Measurements from ENCODE around the gene CTNNBL1.
A peak's percentile ranks its signal among the peaks of the same experiment; 100 is the strongest.
"Not testable (repeated sequence)": the region's sequence is repeated elsewhere in the genome, so short reads cannot be mapped to it uniquely, and the experiment has no call there.

The CTNNBL1 gene, protein sequence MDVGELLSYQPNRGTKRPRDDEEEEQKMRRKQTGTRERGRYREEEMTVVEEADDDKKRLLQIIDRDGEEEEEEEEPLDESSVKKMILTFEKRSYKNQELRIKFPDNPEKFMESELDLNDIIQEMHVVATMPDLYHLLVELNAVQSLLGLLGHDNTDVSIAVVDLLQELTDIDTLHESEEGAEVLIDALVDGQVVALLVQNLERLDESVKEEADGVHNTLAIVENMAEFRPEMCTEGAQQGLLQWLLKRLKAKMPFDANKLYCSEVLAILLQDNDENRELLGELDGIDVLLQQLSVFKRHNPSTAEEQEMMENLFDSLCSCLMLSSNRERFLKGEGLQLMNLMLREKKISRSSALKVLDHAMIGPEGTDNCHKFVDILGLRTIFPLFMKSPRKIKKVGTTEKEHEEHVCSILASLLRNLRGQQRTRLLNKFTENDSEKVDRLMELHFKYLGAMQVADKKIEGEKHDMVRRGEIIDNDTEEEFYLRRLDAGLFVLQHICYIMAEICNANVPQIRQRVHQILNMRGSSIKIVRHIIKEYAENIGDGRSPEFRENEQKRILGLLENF

DNA sequence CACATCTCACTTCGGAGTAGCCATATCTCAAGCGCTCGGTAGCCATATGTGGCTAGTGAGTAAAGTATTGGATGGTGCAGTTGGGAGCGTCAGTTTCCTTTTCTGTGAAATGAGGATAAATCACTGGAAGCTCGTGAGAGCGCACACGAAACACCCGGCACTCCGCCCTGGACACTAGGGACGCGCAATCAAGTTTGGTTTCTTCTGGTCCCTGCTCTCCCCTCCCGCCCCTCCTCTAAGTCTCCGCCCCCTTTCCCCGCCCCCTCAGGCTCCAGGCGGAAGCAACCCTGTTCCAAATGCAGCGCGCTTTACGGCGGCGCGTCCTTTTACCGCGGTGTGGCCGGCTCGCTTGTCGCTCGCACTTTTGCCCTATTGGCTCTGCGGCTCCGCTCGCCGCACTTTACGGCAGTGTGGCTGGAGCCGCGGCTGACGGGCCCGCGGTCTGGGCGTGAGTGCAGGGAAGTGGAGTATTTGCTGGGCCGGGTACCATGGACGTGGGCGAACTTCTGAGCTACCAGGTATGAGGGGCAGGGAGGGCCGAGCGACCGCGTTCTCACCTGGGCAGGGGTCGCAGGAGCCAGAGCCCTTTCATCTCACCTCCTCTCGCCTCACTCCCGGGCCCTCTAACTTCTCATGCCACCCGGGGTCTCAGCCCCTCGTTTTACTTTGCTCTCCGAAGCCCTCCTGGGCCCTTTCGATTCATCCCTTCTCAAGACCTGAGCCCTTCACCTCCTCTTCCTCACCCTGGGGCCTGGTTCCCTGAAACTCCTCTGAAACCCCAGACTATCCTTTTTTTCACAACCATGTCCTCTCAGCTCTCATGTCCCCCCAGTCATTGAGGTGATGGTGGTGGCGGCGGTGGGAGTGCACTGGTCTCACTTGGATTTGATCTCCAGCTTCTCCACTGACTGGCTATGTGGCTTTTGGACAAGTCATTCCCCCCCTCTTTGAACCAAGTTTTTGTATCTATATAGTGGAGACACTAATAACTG is at the start of gene CTNNBL1:
Gene CTNNBL1 (plus strand): TSS at position 396 of the 992 bp plus-strand sequence. CDS start 93 bp downstream, at position 489.
- peak; percentile 98 for DNase-seq (ENCODE audit: low spot score)

DNA sequence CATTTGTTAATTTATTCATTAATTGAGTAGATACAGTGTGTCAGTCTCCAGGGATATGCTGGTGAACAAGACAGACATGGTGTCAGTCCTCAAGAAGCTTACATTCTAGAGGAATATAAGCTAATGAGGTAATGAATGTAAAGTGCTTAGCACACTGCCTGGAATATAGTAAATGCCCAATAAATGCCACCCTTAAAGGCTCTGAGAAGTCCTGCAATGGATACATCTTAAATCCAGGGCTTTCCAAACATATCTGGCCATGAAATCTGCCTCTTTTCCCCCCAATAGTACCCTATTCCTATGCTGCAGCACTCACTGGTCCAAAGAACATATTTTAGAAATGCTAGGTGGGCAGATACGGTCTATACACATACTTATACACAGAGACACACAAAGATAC is 49.2 kb upstream of the CTNNBL1 start:
- DNase-seq (ENCODE audit: low spot score): no peak

DNA sequence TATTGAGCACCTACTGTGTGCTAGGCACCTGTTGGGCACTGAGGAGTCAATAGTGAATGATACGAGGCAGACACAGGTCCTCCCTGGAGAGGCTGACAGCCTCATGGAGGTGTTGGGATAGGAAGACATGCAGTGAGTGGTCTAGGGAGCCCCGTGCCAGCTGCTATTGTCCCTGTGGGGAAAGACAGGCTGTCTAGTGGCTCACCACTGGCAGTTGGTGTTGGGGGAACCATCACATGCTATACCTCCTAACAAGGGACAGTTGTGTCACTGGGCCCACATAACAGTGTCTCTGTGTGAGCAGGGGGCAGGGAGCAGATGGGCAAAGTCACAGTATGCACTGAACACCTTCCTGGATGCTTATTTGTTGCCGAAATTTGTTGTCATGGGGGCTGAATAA is 45.9 kb upstream of the CTNNBL1 start:
- DNase-seq (ENCODE audit: low spot score): no peak

DNA sequence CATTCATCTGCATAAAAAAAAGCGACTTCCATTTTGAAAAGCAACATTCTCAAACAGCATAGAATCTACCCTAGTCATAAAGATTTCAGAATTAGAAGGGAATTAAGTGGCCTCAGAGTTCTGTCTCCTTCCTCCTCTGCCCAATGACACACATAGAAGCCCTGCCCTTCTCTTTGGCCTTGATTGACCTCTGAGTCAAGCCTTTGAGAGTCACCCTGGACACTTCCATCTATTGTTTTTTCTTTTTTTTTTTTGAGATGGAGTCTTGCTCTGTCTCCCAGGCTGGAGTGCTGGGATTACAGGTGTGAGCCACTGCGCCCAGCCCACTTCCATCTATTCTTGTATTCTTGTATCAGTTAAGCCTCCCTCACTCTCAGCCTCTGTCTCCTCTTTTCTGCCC is 44.8 kb upstream of the CTNNBL1 start:
- DNase-seq (ENCODE audit: low spot score): no peak

DNA sequence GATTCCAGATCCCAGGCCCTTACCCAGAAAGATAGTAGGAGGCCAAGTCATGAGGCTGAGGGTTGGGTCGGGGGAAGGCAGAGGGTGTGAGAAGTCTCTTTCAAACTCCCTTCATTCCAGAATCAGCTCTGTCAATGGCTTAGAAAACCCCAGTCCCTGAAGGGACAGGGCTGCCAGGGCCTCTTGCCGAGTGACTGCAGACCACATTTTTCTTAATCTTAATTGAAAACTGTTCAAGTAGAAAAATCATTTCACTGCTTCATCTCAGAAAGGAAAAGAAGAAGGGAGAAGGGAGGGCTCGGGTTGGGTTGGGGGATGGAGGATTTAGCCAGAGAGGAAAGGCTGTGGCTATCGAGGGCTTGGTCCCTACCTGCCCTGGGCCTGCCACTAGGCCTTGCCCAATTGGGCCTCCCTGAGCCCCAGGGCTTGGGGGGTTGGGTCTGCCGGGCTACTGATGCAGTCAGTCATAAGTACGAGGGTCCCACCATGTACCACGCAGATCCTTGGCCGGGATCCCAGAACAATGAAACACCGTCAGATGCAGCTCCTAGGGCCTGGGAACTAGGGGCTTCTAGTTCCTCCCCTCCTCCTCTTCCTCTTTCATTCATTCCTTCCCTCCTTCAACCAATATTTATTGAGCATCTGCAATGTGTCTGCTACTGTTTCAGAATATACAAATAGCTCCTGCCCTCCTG is 44.0 kb upstream of the CTNNBL1 start:
- no peak for DNase-seq (ENCODE audit: low spot score)

DNA sequence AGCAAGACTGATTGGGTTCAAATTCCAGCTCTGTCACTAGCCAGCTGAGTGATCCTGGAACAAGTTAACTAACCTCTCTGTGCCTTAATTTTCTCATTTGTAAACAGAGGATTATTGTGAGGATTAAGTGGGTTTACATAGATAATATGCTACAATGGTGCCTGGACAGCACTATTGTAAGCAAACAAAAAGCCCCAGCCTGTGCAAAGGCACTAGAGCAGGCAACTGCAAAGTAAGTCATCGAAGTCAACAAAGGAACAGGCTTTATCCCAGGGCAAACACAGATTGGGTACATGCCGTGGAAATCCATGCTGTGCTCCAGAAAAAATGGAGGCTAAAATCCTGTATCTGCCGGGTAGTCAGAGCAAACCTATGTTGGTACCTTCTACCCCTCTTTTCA is 43.2 kb upstream of the CTNNBL1 start:
- DNase-seq (ENCODE audit: low spot score): no peak

DNA sequence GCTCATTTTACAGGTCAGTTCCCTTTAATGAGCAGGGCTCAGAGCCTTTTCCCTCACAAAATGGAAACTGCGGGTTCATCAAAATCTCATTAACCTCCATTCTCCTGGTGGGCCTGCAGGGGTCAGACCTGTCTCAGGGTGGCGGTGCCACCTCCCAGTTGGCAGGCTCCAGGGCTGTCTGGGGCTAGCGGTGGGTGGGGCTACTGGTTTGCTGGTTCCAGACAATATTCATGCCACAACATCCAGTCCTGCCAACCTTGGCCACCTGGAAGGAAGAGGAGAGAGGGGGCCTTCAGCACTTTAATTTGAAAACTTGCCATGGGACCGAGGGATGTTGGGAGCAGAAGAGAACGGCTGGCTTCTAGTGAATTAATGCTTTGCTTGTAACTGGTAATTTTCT is 41.9 kb upstream of the CTNNBL1 start:
- no peak for DNase-seq (ENCODE audit: low spot score)

DNA sequence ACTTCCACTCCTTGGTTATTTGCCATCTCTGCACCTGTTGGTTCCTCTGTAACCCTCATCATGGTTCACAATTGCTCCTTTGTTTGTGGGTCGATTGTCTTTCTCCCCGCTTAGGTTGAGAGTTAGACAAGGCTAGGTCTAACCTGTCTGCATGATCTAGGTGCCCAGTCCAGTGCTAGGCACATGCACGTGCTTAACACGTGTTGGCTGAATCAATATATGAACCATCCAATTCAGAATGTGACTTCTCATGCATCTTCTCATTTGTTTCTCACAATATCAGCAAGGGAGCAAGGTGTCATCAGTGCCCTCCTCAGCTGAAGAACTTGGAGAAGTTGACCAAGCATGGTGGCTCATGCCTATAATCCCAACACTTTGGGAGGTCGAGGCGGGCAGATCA is 36.9 kb upstream of the CTNNBL1 start:
- DNase-seq (ENCODE audit: low spot score): no peak

DNA sequence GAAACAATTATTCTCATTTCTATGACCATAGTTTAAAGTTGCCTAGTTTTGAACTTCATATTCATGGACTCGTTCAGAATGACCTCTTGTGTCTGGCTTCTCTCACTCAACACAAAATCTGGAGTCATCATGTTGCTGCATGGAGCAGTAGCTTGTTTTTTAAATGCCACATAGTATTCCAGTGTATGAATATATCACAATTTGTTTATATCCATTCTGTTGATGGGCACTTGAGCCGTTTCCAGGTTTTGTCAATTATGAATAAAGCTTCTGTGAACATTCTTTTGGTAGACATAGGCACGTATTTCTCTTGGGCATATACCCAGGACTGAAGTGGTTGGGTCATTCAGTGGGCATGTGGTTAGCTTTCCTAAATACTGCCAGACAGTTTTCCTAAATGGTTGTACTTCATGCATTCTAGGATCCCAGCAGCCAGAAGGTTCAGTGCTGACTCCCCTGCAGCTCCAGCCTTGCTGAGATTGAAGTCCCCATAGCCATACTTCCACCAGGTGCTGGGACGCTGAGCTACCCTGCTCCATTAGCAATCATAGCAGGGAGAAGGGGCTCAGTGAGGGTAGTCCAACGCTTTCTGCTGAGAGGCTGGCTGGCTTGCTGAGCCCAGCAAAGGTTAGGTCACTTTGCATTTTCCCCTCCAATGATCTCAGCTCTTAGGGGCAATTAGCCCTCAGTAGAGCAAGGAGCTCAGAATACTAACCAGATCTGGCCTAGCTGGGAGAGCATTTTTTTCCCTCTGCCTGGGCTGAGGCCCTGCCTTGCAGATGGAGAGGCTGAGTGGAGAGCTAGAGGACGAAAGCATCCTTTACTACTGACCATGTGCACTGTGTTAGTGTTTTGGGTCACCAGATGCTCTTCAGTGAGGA is 35.7 kb upstream of the CTNNBL1 start:
- DNase-seq (ENCODE audit: low spot score): no peak

DNA sequence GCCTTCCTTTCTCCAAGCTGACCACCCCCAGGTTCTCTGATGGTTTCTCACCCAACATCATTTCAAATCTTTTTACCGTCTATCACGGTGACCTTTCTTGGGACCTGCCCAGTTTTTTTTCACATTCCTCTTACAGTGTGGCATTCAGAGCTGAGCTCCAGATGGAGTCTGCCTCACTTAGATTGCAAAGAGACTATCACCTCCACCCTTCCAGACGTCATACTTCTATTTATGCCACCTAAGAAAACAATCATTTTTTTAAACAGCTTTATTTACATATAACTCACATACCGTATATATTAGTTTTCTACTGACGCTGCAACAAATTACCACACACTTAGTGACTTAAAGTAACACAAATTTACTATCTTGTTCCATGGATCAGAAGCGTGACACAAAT is 32.3 kb upstream of the CTNNBL1 start:
- DNase-seq (ENCODE audit: low spot score): no peak

DNA sequence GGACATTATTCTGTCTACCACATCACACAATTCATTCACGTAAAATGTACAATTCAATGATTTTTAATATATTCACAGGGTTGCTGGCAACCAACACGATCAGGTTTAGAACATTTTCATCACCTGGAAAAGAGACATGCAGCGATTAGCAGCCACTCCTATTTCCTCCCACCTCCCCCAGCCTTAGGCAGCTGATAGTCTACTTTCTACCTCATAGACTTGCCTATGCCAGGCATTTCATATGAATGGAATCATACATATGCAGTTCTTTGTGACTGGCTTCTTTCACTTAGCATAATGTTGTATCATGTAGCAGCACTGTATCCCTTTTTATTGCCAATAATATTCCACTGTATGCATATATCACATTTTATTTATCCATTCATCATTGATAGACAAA is 31.5 kb upstream of the CTNNBL1 start:
- DNase-seq (ENCODE audit: low spot score): no peak

DNA sequence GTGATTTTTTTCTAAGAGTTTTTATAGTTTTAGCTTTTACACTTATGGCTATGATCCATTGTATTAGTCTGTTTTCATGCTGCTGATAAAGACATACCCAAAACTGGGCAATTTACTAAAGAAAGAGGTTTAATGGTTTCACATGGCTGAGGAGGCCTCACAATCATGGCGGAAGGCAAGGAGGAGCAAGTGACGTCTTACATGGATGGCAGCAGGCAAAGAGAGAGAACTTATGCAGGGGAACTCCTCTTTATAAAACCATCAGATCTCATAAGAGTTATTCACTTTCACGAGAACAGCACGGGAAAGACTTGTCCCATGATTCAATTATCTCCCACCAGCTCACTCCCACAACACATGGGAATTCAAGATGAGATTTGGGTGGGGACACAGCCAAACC is 29.2 kb upstream of the CTNNBL1 start:
- DNase-seq (ENCODE audit: low spot score): not testable (repeated sequence)

DNA sequence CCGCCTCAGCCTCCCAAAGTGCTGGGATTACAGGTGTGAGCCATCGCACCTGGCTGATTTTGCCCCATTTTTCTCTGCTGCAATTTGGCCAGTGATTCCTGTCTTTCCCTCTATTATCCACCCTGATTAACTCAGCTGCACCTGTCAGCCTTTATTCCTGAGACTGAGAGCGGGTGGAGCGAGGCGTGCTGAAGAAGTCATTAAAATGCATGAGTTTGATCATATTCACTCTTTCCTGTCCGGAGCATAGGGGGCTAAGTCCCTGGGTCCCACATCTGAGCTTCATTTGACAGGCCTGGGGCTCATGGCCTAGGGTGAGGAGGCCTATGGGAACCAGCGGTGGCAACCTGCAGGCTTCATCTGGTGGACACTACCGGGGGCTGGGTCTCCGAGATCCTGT is 25.7 kb upstream of the CTNNBL1 start:
- DNase-seq (ENCODE audit: low spot score): no peak

DNA sequence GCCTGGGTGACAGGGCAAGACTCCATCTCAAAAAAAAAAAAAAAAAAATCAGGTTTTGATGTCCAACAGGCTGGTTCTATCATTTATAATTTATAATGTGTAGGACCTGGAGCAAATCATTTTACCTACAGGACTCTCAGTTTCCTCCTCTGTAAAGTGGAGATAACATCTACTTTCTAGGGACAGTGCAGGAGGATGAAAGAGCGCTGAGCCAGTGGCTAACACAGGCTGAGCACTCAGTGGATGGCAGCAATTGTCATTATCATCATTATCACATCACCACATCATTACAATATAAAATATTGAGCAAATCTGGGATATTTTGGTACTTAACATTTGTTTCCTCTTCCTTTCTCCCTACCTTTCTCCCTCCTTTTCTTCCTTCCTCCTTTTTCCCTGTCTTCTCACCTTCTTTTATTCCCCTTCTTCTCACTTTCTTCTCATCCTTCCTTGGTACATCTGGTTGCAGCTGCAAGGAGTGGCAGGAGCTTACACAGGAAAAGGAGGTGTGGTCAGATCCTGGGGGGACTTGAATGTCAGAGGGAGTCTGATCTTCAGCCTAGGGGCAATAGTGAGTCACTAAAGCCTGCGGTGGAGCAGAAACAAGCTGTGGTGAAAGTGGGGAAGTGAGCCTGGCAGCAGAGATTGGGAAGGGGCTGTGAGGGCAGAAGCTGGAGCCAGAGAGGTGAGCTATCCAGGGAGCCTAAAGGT is 24.6 kb upstream of the CTNNBL1 start:
- no peak for DNase-seq (ENCODE audit: low spot score)

DNA sequence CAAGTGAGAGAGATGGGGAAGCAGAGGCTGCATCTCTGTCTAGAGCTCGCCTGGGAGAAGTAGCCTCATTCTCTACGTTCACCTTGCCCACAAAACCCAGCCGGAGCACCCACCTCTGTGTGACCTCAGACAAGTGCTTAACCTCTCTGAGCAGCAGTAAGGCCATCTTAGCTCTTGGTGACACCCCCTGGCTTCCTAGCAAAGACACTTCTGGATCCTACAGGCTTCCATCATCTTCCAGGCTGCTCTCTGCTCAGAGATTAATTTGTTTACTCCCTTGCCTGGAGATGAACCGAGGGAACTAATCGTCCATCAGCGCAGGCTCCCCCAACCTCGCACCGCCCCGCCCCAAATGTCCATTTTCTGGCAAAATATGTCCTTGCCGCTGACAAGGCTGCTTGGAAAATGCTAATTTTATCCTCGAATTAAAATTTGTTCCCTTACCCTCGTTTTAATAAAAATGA is 24.0 kb upstream of the CTNNBL1 start:
- DNase-seq (ENCODE audit: low spot score): no peak

DNA sequence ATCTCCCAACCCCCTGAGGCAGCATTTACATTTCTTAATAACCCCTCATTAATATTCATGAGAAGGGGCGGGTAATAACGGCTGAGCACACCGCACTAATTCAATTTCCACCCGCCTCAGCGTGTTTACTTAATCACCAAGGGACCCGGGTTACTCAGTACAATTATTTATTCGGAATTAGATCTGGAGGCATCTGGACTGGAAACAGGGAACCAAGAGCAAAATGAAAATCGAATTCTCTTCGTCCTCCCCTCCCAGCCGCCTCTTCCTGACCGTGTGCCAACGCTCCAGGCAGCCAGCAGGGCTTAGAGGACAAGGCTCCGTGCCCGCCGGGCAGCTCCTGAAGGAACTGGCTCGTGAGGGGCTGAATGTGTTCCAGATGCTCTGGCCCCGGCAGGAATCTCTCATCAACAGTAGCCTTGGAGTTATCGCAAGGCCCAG is 23.5 kb upstream of the CTNNBL1 start:
- DNase-seq (ENCODE audit: low spot score): peak; percentile 59

DNA sequence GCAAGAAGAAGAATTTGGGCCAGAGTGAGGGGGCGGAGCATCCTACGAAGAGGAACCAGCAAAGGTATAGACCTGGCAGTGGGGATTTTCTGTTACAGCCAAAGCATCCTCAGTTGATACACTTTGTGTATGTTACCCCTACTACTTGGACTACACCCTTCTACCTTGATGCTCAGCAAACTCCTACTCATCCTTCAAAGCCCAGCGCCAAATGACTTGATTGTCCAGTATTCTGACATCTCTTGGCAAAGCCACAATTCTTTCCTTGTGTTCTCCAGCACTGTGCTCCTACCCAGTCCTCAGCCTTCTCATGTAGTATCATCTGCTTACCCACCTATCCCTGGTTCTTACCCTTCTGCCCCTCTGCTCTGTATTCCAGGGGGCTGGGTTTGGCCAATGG is 21.7 kb upstream of the CTNNBL1 start:
- no peak for DNase-seq (ENCODE audit: low spot score)

DNA sequence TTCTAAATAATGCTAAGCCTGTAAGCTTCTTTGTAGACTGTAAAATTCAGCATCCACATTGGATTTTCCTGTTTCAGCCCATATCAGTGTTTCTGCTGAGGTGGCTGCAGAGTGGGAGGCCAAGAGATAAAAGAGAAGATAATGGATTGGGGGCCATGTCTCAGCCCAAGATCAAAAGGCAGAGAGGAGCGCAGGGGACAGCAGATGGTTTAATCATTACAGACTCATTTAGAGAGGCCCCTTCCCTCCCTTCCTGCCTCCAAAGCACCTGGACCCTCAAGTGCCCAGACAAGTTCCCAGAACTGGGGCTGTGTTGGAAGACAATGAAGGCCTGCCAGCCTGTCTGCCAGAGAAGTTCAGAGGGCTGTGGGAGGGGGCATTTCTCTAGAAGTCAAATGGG is 20.4 kb upstream of the CTNNBL1 start:
- DNase-seq (ENCODE audit: low spot score): no peak

DNA sequence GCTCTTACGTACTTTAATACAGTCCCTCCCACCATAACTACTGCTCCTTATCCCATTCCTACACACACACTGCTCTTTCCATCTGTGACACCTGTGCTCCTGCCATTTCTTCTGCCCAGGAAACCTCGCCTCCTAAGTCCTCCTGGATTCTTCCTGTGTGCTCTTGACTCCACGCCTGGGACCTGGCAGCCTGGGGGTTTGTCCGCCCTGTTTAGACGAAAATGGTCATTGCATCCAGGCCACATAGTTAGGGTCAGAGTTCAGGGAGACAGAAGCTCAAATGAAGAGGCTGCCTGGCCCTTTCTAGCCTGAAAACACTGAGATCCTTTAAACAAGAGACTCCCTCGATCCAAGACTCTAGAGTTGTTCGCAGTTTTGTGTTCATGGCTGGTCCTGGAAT is 17.4 kb upstream of the CTNNBL1 start:
- DNase-seq (ENCODE audit: low spot score): no peak
